HL-60/S4 (cell line): ENCODE data around the gene YIF1B.

Experiments
- in situ Hi-C: fragments of 300-500 bp; cut with MboI; formaldehyde crosslinking; loops from 2 replicates; pipeline ENCODE4 v1.14.3; 2022; ENCODE audit warnings: low sequenced_read_pairs

The YIF1B gene

DNA sequence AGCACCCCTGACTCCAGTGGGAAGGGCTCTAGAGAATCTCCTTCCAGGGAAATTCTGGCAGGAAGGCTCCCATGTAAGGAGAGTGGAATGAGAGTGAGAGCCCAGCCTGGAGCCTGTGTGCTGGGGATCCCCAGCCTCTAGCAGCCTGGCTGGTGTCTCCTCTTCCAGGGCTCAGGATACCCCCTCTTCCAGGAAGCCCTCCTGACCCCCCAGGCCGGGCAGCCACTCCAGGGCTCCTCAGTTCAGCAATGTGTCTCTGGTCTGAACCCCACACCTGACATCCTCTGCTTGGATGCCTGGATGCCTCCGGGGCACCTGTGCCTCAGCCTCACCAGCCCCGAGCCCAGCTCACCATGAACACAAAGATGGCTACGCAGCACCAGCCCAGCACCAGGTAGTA, 8.7 kb downstream of the YIF1B start:
- in situ Hi-C loops, result no loop called here

DNA sequence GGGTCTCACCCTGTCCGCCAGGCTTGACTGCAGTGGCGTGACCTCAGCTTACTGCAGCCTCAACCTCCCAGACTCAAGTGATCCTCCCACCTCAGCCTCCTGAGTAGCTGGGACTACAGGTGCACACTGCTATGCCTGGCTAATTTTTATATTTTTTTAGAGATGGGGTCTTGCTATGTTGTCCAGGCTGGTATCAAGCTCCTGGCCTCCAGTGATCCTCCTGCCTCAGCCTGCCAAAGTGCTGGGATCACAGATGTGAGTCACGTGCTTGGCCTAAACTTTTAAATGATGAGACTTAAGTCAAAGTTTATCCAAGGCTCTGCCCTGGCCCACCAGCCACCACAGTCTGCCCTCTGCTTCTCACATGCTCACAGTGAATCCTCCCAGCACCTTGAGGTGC, 9.5 kb downstream of the YIF1B start:
- in situ Hi-C loops, result no loop called here

DNA sequence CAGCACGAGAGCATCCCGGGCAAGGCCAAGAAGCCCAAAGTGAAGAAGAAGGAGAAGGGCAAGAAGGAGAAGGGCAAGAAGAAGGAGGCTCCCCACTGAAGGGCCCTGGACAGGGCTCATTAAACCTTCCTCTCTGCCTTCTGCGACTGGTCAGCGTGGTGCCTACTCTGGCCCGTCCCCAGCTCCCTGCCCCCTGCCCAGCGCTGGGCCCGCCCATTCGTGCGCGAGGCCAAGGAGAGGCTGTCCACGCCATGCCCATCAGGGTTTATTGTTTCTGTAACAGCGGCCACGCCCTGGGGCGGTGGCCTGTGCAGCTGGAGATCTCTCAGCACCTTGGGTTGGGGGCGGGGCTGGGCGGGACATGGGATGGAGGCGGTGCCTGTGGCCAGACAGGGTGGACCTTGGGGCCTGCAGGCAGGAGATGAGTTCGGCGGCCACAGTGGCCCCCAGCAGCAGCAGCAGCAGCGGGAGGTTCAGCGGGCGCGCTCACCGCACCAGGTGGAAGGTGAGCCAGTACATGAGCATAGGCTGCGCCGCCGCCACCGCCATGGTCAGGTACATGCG, 10.8 kb downstream of the YIF1B start:
- in situ Hi-C loops, result no loop called here

DNA sequence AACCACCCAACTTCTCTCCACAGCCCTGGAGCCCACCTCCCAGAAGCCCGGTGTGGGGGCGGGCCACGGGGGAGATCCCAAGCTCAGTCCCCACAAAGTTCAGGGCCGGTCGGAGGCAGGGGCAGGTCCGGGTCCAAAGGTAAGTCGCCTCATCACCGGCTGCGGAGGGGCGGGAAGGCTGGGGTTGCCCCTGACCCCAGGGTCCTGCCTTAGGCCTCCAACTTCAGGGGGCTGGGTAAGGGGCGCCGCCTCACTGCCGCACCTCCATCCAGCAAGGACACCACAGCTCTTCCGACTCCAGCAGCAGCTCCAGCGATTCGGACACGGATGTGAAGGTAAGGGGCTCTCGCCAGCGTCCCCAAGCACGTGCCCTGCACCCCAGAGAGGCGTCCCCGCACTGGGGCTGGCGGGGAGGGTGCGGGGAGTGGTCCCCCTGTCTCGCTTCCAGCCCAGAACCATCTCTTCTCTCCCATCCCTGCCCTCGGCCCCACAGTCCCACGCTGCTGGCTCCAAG, 11.3 kb downstream of the YIF1B start:
- in situ Hi-C loops, result no loop called here

- in situ Hi-C loops, result no loop called here
Measured at GRCh38 chr19:38303517-38304351, 12.0 kb downstream of the YIF1B start, which contains the start of gene C19orf33. TSS of gene C19orf33 (plus strand) at chr19:38304251. CDS start at chr19:38304262, 11 bp downstream.

DNA sequence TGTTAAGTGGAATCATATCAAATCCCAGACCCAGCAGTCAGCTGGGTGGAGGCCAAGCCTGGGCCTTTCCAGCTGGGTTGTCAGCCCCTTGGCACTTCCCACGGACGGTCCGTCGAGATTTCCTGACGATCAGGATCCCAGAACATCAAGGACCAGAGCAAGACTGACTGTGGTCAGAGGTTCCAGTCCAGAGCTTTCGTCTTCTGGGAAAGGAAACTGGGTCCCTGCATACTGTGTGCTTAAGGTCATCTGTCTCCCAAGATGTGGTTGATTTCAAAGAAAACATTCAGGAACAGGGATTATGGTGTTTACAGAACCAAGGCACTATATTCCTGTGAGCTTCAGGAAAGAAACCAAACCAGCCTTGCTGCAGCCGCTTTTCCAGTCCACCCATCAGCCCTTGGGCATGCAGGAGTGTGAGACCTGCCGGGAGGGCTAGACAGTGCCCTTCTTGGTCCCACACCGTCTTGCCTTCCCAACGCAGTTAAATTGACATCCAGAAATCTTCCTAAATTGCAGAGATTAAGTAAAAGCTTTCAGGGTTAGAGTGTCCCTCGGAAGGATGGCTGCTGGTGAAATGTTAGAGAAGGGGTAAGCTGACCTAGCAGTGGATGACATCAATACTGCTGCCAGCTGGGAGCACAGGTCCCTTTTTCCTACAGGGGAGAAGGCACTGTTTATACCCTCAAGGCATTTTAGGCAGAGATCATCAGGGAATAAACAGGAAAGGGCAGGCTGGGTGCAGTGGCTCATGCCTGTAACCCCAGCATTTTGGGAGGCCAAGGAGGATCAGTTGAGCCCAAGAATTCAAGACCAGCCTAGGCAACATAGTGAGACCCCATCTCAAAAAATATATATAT, 16.7 kb downstream of the YIF1B start:
- in situ Hi-C loops, result no loop called here

- in situ Hi-C loops, result no loop called here
Measured at GRCh38 chr19:38294090-38294489, 21.7 kb downstream of the YIF1B start.

DNA sequence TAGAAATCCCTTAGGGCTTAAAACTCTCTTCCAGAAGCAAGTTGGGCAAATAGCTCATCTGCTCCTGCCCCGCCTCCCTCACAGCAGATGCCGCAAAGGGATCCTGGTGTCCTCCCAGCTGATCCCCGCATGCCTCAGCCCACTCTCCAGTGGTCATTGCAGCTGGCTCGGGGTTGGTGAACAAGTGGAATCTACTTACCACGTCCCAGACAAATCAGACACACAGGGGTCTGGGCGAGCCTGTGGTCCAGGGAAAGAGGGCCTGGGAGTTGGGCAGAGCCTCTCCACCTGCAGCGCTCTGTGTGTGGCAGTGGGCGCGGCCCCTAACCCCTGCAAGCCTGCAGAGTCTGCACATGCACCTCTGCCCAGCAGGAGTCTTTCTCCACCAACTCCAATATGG, 22.5 kb downstream of the YIF1B start:
- in situ Hi-C loops, result no loop called here

DNA sequence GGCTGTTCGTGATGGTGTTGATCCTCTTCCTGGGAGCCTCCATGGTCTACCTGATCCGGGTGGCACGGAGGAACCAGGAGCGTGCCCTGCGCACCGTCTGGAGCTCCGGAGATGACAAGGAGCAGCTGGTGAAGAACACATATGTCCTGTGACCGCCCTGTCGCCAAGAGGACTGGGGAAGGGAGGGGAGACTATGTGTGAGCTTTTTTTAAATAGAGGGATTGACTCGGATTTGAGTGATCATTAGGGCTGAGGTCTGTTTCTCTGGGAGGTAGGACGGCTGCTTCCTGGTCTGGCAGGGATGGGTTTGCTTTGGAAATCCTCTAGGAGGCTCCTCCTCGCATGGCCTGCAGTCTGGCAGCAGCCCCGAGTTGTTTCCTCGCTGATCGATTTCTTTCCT, 23.9 kb downstream of the YIF1B start:
- in situ Hi-C loops, result no loop called here

DNA sequence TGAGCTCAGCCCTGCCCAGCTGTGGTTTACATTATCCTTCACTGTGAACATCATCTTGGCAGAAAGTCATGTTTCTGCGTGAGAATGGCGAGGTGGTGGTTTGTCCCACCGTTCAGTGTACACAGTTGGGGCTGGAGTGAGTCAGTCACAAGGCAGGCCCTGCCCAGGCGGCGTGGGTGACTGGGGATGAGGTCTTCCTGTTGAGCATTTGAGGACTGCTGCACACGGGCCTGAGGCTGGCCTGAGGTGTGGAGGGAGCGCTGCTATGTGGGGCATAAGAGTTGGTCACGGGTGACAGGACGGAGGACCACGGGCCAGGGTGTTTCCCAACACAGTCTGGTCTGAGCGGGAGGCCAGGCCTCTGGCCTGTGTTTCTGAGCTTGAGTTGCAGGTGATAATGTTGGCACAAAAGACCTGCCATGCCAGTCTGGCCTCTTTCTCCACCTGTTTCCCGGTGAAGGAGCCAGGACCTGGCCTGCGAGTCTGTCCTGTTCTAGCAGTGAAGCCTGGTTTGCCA, 25.1 kb downstream of the YIF1B start:
- in situ Hi-C loops, result no loop called here

- in situ Hi-C loops, result no loop called here
Measured at GRCh38 chr19:38289955-38290354, 25.8 kb downstream of the YIF1B start.

GRCh38 chr19:38288123-38288855, 27.5 kb downstream of the YIF1B start:
- in situ Hi-C loops, result no loop called here

DNA sequence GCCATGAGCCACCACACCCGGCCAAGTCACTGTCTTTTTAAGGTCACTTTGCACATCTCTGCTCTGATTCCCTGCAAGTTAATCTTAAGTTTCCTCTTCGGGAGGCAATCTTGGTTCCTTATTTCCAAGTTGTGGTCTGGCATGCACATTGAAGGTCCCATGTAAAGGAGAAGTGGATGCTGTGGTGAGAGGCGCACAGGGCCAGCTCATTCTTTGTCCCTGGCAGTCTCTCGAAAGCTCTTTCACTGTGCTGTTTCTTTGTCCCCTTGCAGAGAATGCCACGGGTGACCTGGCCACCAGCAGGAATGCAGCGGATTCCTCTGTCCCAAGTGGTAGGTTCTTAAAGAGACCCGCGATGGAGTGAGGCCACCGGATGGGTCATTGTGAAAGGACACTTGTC, 28.1 kb downstream of the YIF1B start:
- in situ Hi-C loops, result no loop called here

GRCh38 chr19:38285567-38285966, 30.2 kb downstream of the YIF1B start:
- in situ Hi-C loops, result no loop called here

- in situ Hi-C loops, result no loop called here
Measured at GRCh38 chr19:38284422-38284821, 31.3 kb downstream of the YIF1B start.

DNA sequence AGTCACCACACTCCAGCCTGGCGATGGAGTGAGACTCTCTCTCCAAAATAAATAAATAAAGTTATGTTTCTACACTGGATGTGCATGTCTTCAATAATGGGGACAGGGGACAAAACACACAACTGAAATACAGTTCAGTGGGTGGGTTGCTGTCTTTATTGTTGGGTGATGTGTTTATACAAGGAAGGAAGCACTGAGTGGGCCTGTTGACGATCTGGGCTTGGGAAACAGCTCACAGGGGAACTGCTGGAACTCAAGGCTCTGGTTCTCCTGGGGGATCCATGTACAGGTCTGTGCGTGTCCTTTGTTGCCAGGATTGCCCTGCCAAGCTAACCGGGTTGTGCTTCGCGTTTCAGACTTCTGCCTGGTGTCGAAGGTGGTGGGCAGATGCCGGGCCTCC, 32.5 kb downstream of the YIF1B start:
- in situ Hi-C loops, result no loop called here

GRCh38 chr19:38281811-38282566, 33.8 kb downstream of the YIF1B start:
- in situ Hi-C loops, result no loop called here

- in situ Hi-C loops, result no loop called here
Measured at GRCh38 chr19:38280030-38280921, 35.5 kb downstream of the YIF1B start.

- in situ Hi-C loops, result no loop called here
Measured at GRCh38 chr19:38278751-38279150, 37.0 kb downstream of the YIF1B start.
